ENCODE measurements around the gene TNNC1.

The TNNC1 gene

GRCh38 chr3:52432225-52432624, 21.6 kb downstream of the TNNC1 start:
- DNase-seq (ENCODE audit: insufficient read length, low spot score) (no peak), FAIRE-seq (no peak)
- no peak for TF ChIP-seq CTCF (IDR thresholded peaks at IDR 0.05; ENCODE audit: insufficient read depth, missing control alignments)

GRCh38 chr3:52431459-52432223, 22.2 kb downstream of the TNNC1 start:
- no peak for TF ChIP-seq CTCF (IDR thresholded peaks at IDR 0.05; ENCODE audit: insufficient read depth, missing control alignments)
- DNase-seq (ENCODE audit: insufficient read length, low spot score), result no peak
- FAIRE-seq, result no peak

- no peak for TF ChIP-seq CTCF (IDR thresholded peaks at IDR 0.05; ENCODE audit: insufficient read depth, missing control alignments)
- DNase-seq (ENCODE audit: insufficient read length, low spot score), result no peak
- FAIRE-seq, result no peak
These were observed 23.4 kb downstream of the TNNC1 start for GRCh38 chr3:52430416-52430810.

GRCh38 chr3:52429779-52430415, 23.9 kb downstream of the TNNC1 start:
- no peak for TF ChIP-seq CTCF (IDR thresholded peaks at IDR 0.05; ENCODE audit: insufficient read depth, missing control alignments)
- FAIRE-seq, result no peak
- no peak for DNase-seq (ENCODE audit: insufficient read length, low spot score)

- no peak for FAIRE-seq
- no peak for TF ChIP-seq CTCF (IDR thresholded peaks at IDR 0.05; ENCODE audit: insufficient read depth, missing control alignments)
- no peak for DNase-seq (ENCODE audit: insufficient read length, low spot score)
These were observed 24.8 kb downstream of the TNNC1 start for GRCh38 chr3:52429031-52429430.

- peak; percentile 67 for DNase-seq (ENCODE audit: insufficient read length, low spot score)
- FAIRE-seq, result peak; percentile 94
- peak; percentile 97 for TF ChIP-seq CTCF (IDR thresholded peaks at IDR 0.05; ENCODE audit: insufficient read depth, missing control alignments)
These were observed 25.5 kb downstream of the TNNC1 start for GRCh38 chr3:52428151-52429005.

Data from D721Med (cell line).